ENCODE measurements around the gene PAMR1.

PAMR1 gene

GRCh38 chr11:35545391-35546003 lies 20.1 kb upstream of the PAMR1 start:
- no peak overlapping the region for H3K4me3 ChIP-seq (ENCODE audit: low read depth, low read length)
- TF ChIP-seq CTCF (IDR thresholded peaks at IDR 0.05; ENCODE audit: control insufficient read depth, extremely low read depth, insufficient read depth): no peak
- no peak for DNase-seq (ENCODE audit: low read depth)

GRCh38 chr11:35543481-35543880 lies 18.1 kb upstream of the PAMR1 start:
- DNase-seq (ENCODE audit: low read depth): no peak
- TF ChIP-seq CTCF (IDR thresholded peaks at IDR 0.05; ENCODE audit: control insufficient read depth, extremely low read depth, insufficient read depth): no peak
- no peak overlapping the region for H3K4me3 ChIP-seq (ENCODE audit: low read depth, low read length)

- DNase-seq (ENCODE audit: low read depth): peak; percentile 54
- no peak for TF ChIP-seq CTCF (IDR thresholded peaks at IDR 0.05; ENCODE audit: control insufficient read depth, extremely low read depth, insufficient read depth)
These were observed 16.4 kb upstream of the PAMR1 start for GRCh38 chr11:35541621-35542375.

GRCh38 chr11:35540526-35540925 lies 15.1 kb upstream of the PAMR1 start:
- no peak overlapping the region for H3K4me3 ChIP-seq (ENCODE audit: low read depth, low read length)
- TF ChIP-seq CTCF (IDR thresholded peaks at IDR 0.05; ENCODE audit: control insufficient read depth, extremely low read depth, insufficient read depth): no peak
- DNase-seq (ENCODE audit: low read depth): no peak

More at GRCh38 chr11:35541621-35542375, 16.4 kb upstream of the PAMR1 start:
- H3K4me3 ChIP-seq (ENCODE audit: low read depth, low read length): no peak overlapping the region

GRCh38 chr11:35539781-35540281 lies 14.4 kb upstream of the PAMR1 start:
- TF ChIP-seq CTCF (IDR thresholded peaks at IDR 0.05; ENCODE audit: control insufficient read depth, extremely low read depth, insufficient read depth): no peak
- no peak for DNase-seq (ENCODE audit: low read depth)

DNA sequence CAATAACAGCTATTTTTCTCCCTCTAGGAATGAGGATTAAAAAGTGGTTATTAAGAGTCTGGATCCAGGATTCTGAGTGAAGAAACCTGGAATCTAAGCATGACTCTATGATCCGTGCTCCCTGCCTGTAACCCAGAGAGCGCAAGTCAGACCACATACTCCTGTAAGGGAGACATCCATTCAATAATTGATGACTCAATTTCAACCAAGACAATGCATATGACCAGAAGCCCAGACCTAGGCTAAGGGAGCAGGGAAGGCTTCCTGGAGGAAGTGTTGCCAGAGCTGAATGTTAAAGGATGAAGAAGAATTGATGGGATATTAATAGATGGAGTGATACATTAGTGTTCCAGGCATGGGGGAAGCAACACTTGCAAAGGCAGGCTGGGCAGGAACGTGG lies 13.8 kb upstream of the PAMR1 start:
- TF ChIP-seq CTCF (IDR thresholded peaks at IDR 0.05; ENCODE audit: control insufficient read depth, extremely low read depth, insufficient read depth): no peak
- no peak overlapping the region for H3K4me3 ChIP-seq (ENCODE audit: low read depth, low read length)
- DNase-seq (ENCODE audit: low read depth): no peak

More at GRCh38 chr11:35539781-35540281, 14.4 kb upstream of the PAMR1 start:
- no peak overlapping the region for H3K4me3 ChIP-seq (ENCODE audit: low read depth, low read length)

Data from LNCaP clone FGC (cell line).